ENCODE data around the gene SLC35F4.
"Not testable (repeated sequence)": the region's sequence is repeated elsewhere in the genome, so short reads cannot be mapped to it uniquely, and the experiment has no call there.

GRCh38 chr14:57709086-57709485, 156.8 kb downstream of the SLC35F4 start:
- TF ChIP-seq POLR2A, CTCF, POLR2AphosphoS5, EP300 (IDR thresholded peaks at IDR 0.05): not testable (repeated sequence)

Measured in suprapubic skin (tissue), 4 donors.